ENCODE data around the gene CATSPERE.

CATSPERE gene

GRCh38 chr1:244461245-244462071 is at the start of gene CATSPERE:
TSS of gene CATSPERE (plus strand) at chr1:244461273. CDS start at chr1:244461430, 157 bp downstream.
- DNase-seq = peak; percentile 82

GRCh38 chr1:244412176-244412575 is 48.9 kb upstream of the CATSPERE start:
- no peak for DNase-seq

GRCh38 chr1:244413736-244414135 is 47.3 kb upstream of the CATSPERE start:
- DNase-seq = no peak

GRCh38 chr1:244414543-244414942 is 46.5 kb upstream of the CATSPERE start:
- DNase-seq = no peak

GRCh38 chr1:244419024-244419423 is 42.0 kb upstream of the CATSPERE start:
- DNase-seq = no peak

- DNase-seq = no peak
These were observed 38.9 kb upstream of the CATSPERE start for GRCh38 chr1:244422174-244422573.

- no peak for DNase-seq
These were observed 36.3 kb upstream of the CATSPERE start for GRCh38 chr1:244424649-244425334.

GRCh38 chr1:244427647-244428046 is 33.4 kb upstream of the CATSPERE start:
- no peak for DNase-seq

GRCh38 chr1:244429818-244430217 is 31.3 kb upstream of the CATSPERE start:
- DNase-seq = no peak

- no peak for DNase-seq
These were observed 29.9 kb upstream of the CATSPERE start for GRCh38 chr1:244431166-244431565.

GRCh38 chr1:244435562-244436205 is 25.4 kb upstream of the CATSPERE start:
- DNase-seq = peak; percentile 48

- no peak for DNase-seq
These were observed 24.6 kb upstream of the CATSPERE start for GRCh38 chr1:244436336-244437085.

- no peak for DNase-seq
These were observed 24.0 kb upstream of the CATSPERE start for GRCh38 chr1:244437086-244437468.

GRCh38 chr1:244439391-244440032 is 21.6 kb upstream of the CATSPERE start:
- DNase-seq = no peak

GRCh38 chr1:244442850-244443249 is 18.2 kb upstream of the CATSPERE start:
- DNase-seq = no peak

GRCh38 chr1:244444854-244445253 is 16.2 kb upstream of the CATSPERE start:
- no peak for DNase-seq

- DNase-seq = no peak
These were observed 15.5 kb upstream of the CATSPERE start for GRCh38 chr1:244445320-244446181.

GRCh38 chr1:244447024-244447423 is 14.0 kb upstream of the CATSPERE start:
- no peak for DNase-seq

GRCh38 chr1:244447552-244447951 is 13.5 kb upstream of the CATSPERE start:
- no peak for DNase-seq

GRCh38 chr1:244448279-244449036 is 12.6 kb upstream of the CATSPERE start:
- DNase-seq = no peak
